Neuronal stem cell (in vitro differentiated cells): ENCODE data around the gene CFAP73.

ENCODE experiments used
- DNase-seq: peaks from one replicate; pipeline ENCODE4 v3.0.0-alpha.2; 2013; ENCODE audit warnings: low spot score
- H2AFZ ChIP-seq: one replicate; pipeline ENCODE4 v1.6.1; 2013; ENCODE audit warnings: mild to moderate bottlenecking, low read length, inconsistent platforms
- H2AK5ac ChIP-seq: 2 replicates; pipeline ENCODE4 v1.6.1; 2013; ENCODE audit warnings: low read depth, mild to moderate bottlenecking, inconsistent platforms, low read length, moderate library complexity, mixed read lengths
- H2BK120ac ChIP-seq: 2 replicates; pipeline ENCODE4 v1.6.1; 2013; ENCODE audit warnings: low read depth, mild to moderate bottlenecking, inconsistent platforms, low read length, moderate library complexity, mixed read lengths
- H2BK12ac ChIP-seq: one replicate; pipeline ENCODE4 v1.6.1; 2013; ENCODE audit warnings: low read length, inconsistent platforms
- H2BK15ac ChIP-seq: 2 replicates; pipeline ENCODE4 v1.6.1; 2013; ENCODE audit warnings: mild to moderate bottlenecking, low read length, inconsistent platforms, mixed read lengths
- H2BK5ac ChIP-seq: one replicate; pipeline ENCODE4 v1.6.1; 2013; ENCODE audit warnings: inconsistent platforms, mild to moderate bottlenecking, low read length, moderate library complexity
- H3K14ac ChIP-seq: one replicate; pipeline ENCODE4 v1.6.1; 2013; ENCODE audit warnings: low read length, inconsistent platforms
- H3K18ac ChIP-seq: 2 replicates; pipeline ENCODE4 v1.6.1; 2013; ENCODE audit warnings: low read length, inconsistent platforms
- H3K23ac ChIP-seq: 2 replicates; pipeline ENCODE4 v1.6.1; 2013; ENCODE audit warnings: low read depth, mild to moderate bottlenecking, mixed read lengths, low read length, inconsistent platforms; ENCODE audit not compliant: poor library complexity
- H3K27ac ChIP-seq: replicated peaks from 3 replicates; pipeline ENCODE4 v1.5.1; 2013; ENCODE audit warnings: low read length, inconsistent platforms
- H3K27me3 ChIP-seq, 3 experiments: 2 replicates each; pipeline ENCODE4 v1.6.1; 2013; ENCODE audit warnings: low read length in 3 of 3, mild to moderate bottlenecking in 2 of 3, inconsistent platforms in 1 of 3, low read depth in 1 of 3, mixed read lengths in 1 of 3, moderate library complexity in 1 of 3; ENCODE audit not compliant: control insufficient read depth in 3 of 3, insufficient read depth in 3 of 3
- H3K36me3 ChIP-seq, 2 donors: replicated peaks in 1 of 2; 2 replicates each; pipeline ENCODE4 v1.6.1; 2013; ENCODE audit warnings: low read length in 2 of 2; ENCODE audit not compliant: control insufficient read depth in 2 of 2, insufficient read depth in 2 of 2
- H3K4ac ChIP-seq: 2 replicates; pipeline ENCODE4 v1.6.1; 2013; ENCODE audit warnings: inconsistent platforms, mild to moderate bottlenecking, low read length, moderate library complexity
- H3K4me1 ChIP-seq, 2 donors: 1 replicate in 1 of 2; 2 replicates in 1 of 2; pipeline ENCODE4 v1.6.1; 2013; ENCODE audit warnings: low read length in 2 of 2, low read depth in 1 of 2; ENCODE audit not compliant: control insufficient read depth in 2 of 2, insufficient read depth in 1 of 2
- H3K4me2 ChIP-seq: one replicate; pipeline ENCODE4 v1.6.1; 2013; ENCODE audit warnings: mild to moderate bottlenecking, low read length, inconsistent platforms; ENCODE audit not compliant: insufficient read depth, poor library complexity, severe bottlenecking
- H3K4me3 ChIP-seq, 2 donors: 2 replicates each; pipeline ENCODE4 v1.5.1; 2013; ENCODE audit warnings: low read length in 2 of 2, mild to moderate bottlenecking in 2 of 2, inconsistent platforms in 1 of 2, moderate library complexity in 1 of 2
- H3K79me1 ChIP-seq: one replicate; pipeline ENCODE4 v1.6.1; 2013; ENCODE audit warnings: low read depth, mild to moderate bottlenecking, inconsistent platforms, low read length, moderate library complexity
- H3K9ac ChIP-seq: one replicate; pipeline ENCODE4 v1.6.1; 2013; ENCODE audit warnings: mild to moderate bottlenecking, low read depth, low read length, inconsistent platforms; ENCODE audit not compliant: poor library complexity
- H3K9me3 ChIP-seq, 2 donors: replicated peaks in 1 of 2; 2 replicates each; pipeline versions ENCODE3 to v1.6.1; 2013; ENCODE audit warnings: low read length in 2 of 2, mild to moderate bottlenecking in 2 of 2, inconsistent platforms in 1 of 2, low read depth in 1 of 2, mixed read lengths in 1 of 2, moderate library complexity in 1 of 2; ENCODE audit not compliant: control insufficient read depth in 2 of 2, insufficient read depth in 1 of 2
- H4K8ac ChIP-seq: one replicate; pipeline ENCODE4 v1.6.1; 2013; ENCODE audit warnings: low read depth, mild to moderate bottlenecking, inconsistent platforms, low read length, moderate library complexity
- H4K91ac ChIP-seq: one replicate; pipeline ENCODE4 v1.6.1; 2013; ENCODE audit warnings: low read length, low read depth, mild to moderate bottlenecking, inconsistent platforms; ENCODE audit not compliant: poor library complexity
- WGBS, 2 donors: extraction: QIAGEN DNeasy Blood & Tissue Kit; methylation state at CpG; one replicate each; pipeline ENCODE4 v1.1.7; 2013; ENCODE audit warnings: missing lambda C conversion rate in 2 of 2, mixed read lengths in 1 of 2; ENCODE audit not compliant: insufficient read length in 2 of 2, insufficient replicate concordance in 1 of 2; ENCODE audit errors: extremely low coverage in 2 of 2; 5-methylcytosine and 5-hydroxymethylcytosine counted together

CFAP73 gene

GRCh38 chr12:113108308-113108707 is 41.2 kb upstream of the CFAP73 start:
- no peaks in the 10 kb centered on the region for H3K79me1 ChIP-seq
- H4K91ac ChIP-seq, result no peak overlapping the region
- no peak overlapping the region for H2BK5ac ChIP-seq
- no peak overlapping the region for H3K14ac ChIP-seq
- peaks cover 0 to 33% (median 0%) of the 10 kb centered on the region in 3 experiments for H3K27me3 ChIP-seq
- no peak overlapping the region for H2AK5ac ChIP-seq
- DNase-seq, result no peak
- no peaks in the 10 kb centered on the region for H3K36me3 ChIP-seq
- H3K4me3 ChIP-seq, result no peak overlapping the region
- no peak overlapping the region for H2AFZ ChIP-seq
- no peak overlapping the region for H3K27ac ChIP-seq
- H3K23ac ChIP-seq, result no peak overlapping the region
- H4K8ac ChIP-seq, result no peak overlapping the region
- no CpG with 5 or more reads among the region's 4 CpGs for WGBS, 2 donors
- no peak overlapping the region for H3K4ac ChIP-seq
- H3K4me1 ChIP-seq, result peaks cover 0 to 3% of the 10 kb centered on the region in 2 donors
- H2BK15ac ChIP-seq, result no peak overlapping the region
- H3K18ac ChIP-seq, result no peak overlapping the region
- no peaks in the 10 kb centered on the region for H3K9me3 ChIP-seq
- H2BK120ac ChIP-seq, result no peak overlapping the region
- no peak overlapping the region for H2BK12ac ChIP-seq
- no peak overlapping the region for H3K9ac ChIP-seq
- H3K4me2 ChIP-seq, result no peak overlapping the region

GRCh38 chr12:113109360-113109759 is 40.2 kb upstream of the CFAP73 start:
- no peak overlapping the region for H2BK15ac ChIP-seq
- H3K36me3 ChIP-seq, result no peaks in the 10 kb centered on the region
- no peaks in the 10 kb centered on the region for H3K9me3 ChIP-seq
- H3K14ac ChIP-seq, result no peak overlapping the region
- H2BK120ac ChIP-seq, result peak overlapping the region; percentile 62
- no peak overlapping the region for H4K91ac ChIP-seq
- H3K79me1 ChIP-seq, result no peaks in the 10 kb centered on the region
- H3K27me3 ChIP-seq, result peaks cover 0 to 29% (median 0%) of the 10 kb centered on the region in 3 experiments
- no peak overlapping the region for H2BK5ac ChIP-seq
- H3K23ac ChIP-seq, result no peak overlapping the region
- no peak overlapping the region for H4K8ac ChIP-seq
- no peak overlapping the region for H2AFZ ChIP-seq
- no peak overlapping the region for H3K9ac ChIP-seq
- H2AK5ac ChIP-seq, result no peak overlapping the region
- H3K27ac ChIP-seq, result no peak overlapping the region
- WGBS, 2 donors, result no CpG with 5 or more reads among the region's 5 CpGs
- peaks cover 0 to 1% of the 10 kb centered on the region in 2 donors for H3K4me1 ChIP-seq
- no peak overlapping the region for H3K4me3 ChIP-seq
- H3K4ac ChIP-seq, result no peak overlapping the region
- H3K4me2 ChIP-seq, result no peak overlapping the region
- peak overlapping the region; percentile 77 for H3K18ac ChIP-seq
- H2BK12ac ChIP-seq, result no peak overlapping the region
- no peak for DNase-seq

GRCh38 chr12:113109872-113110599 is 39.5 kb upstream of the CFAP73 start:
- Histone ChIP-seq H2BK120ac (peak overlapping the region; percentile 62), H2AK5ac (no peak overlapping the region), H3K4ac (no peak overlapping the region), H3K27me3 (peaks cover 0 to 30% (median 0%) of the 10 kb centered on the region in 3 experiments), H3K9ac (no peak overlapping the region), H3K4me3 (no peak overlapping the region), H3K18ac (no peak overlapping the region), H3K4me1 (peaks cover 0 to 1% of the 10 kb centered on the region in 2 donors), H3K9me3 (no peaks in the 10 kb centered on the region), H2BK12ac (no peak overlapping the region), H2AFZ (no peak overlapping the region), H3K27ac (no peak overlapping the region), H3K4me2 (no peak overlapping the region), H3K36me3 (no peaks in the 10 kb centered on the region), H2BK15ac (no peak overlapping the region), H3K79me1 (no peaks in the 10 kb centered on the region), H2BK5ac (no peak overlapping the region), H4K91ac (no peak overlapping the region), H3K23ac (no peak overlapping the region), H3K14ac (no peak overlapping the region), H4K8ac (no peak overlapping the region)
- DNase-seq, result no peak
- WGBS, 2 donors, result no CpG with 5 or more reads among the region's 7 CpGs

GRCh38 chr12:113111247-113111646 is 38.3 kb upstream of the CFAP73 start:
- no peak overlapping the region for H2AK5ac ChIP-seq
- H3K23ac ChIP-seq, result no peak overlapping the region
- H3K27me3 ChIP-seq, result peaks cover 0 to 24% (median 0%) of the 10 kb centered on the region in 3 experiments
- H2BK12ac ChIP-seq, result no peak overlapping the region
- H4K8ac ChIP-seq, result no peak overlapping the region
- no peak overlapping the region for H2BK15ac ChIP-seq
- H3K4ac ChIP-seq, result no peak overlapping the region
- H4K91ac ChIP-seq, result no peak overlapping the region
- no peak overlapping the region for H3K18ac ChIP-seq
- no peak overlapping the region for H2BK120ac ChIP-seq
- H2BK5ac ChIP-seq, result no peak overlapping the region
- H3K9me3 ChIP-seq, result no peaks in the 10 kb centered on the region
- no peak overlapping the region for H3K14ac ChIP-seq
- H3K79me1 ChIP-seq, result no peaks in the 10 kb centered on the region
- no peak overlapping the region for H2AFZ ChIP-seq
- no peak overlapping the region for H3K9ac ChIP-seq
- no peak overlapping the region for H3K4me2 ChIP-seq
- no peak for DNase-seq
- no peaks in the 10 kb centered on the region for H3K4me1 ChIP-seq
- no peak overlapping the region for H3K4me3 ChIP-seq
- WGBS, 2 donors, result no CpG with 5 or more reads among the region's 3 CpGs
- H3K27ac ChIP-seq, result no peak overlapping the region
- no peaks in the 10 kb centered on the region for H3K36me3 ChIP-seq
